Calu3 (cell line): ENCODE measurements around the gene SLC30A7. TPM values are rescaled to one million over a fixed set of nuclear protein-coding genes. Genes with fewer than 3 reads are reported as not detected.

Experiments used
- BruUV-seq: library from RNA; stranded (reverse); fragments of 400-500 nt; replicated peaks from 2 replicates; lab custom pipeline; 2021; lab: Mats Ljungman, UMichigan
- CTCF ChIA-PET: fragments of 300-600 bp; sonication (Branson Sonifier 250); formaldehyde crosslinking; loops from one replicate; lab custom pipeline; 2022; ENCODE audit warnings: antibody characterized with exemption; lab: Charles Lee
- DNase-seq: peaks from one replicate; pipeline ENCODE4 v3.0.0; 2022
- H3K27ac Mint-ChIP-seq: one replicate; pipeline ENCODE4 v1.8.0; 2022; ENCODE audit warnings: mixed read lengths; ENCODE audit not compliant: unreplicated experiment
- H3K27me3 Mint-ChIP-seq: one replicate; pipeline ENCODE4 v1.8.0; 2022; ENCODE audit warnings: mixed read lengths; ENCODE audit not compliant: unreplicated experiment
- H3K36me3 Mint-ChIP-seq: one replicate; pipeline ENCODE4 v1.8.0; 2022; ENCODE audit warnings: mild to moderate bottlenecking, moderate library complexity, mixed read lengths; ENCODE audit not compliant: insufficient read depth, unreplicated experiment
- H3K4me1 Mint-ChIP-seq: one replicate; pipeline ENCODE4 v1.8.0; 2022; ENCODE audit warnings: mild to moderate bottlenecking, low read depth, mixed read lengths; ENCODE audit not compliant: unreplicated experiment
- H3K4me3 Mint-ChIP-seq: one replicate; pipeline ENCODE4 v1.8.0; 2022; ENCODE audit warnings: mild to moderate bottlenecking, low read depth, moderate library complexity, mixed read lengths; ENCODE audit not compliant: unreplicated experiment
- H3K9me3 Mint-ChIP-seq: one replicate; pipeline ENCODE4 v1.8.0; 2022; ENCODE audit warnings: low read depth, mixed read lengths; ENCODE audit not compliant: unreplicated experiment
- intact Hi-C: fragments of 100-400 bp; cut with micrococcal nuclease; formaldehyde crosslinking; loops from one replicate; pipeline ENCODE4 v1.10.0; 2022; ENCODE audit not compliant: unreplicated experiment
- total RNA-seq: library from RNA; stranded (reverse); gene quantifications from 2 replicates; pipeline ENCODE4 v1.2.3, GENCODE V29; 2022
- TF ChIP-seq, protein P1 (sequence below): fragments of 200-600 bp; IDR thresholded peaks from one replicate; pipeline ENCODE4 v1.8.0; 2022; ENCODE audit warnings: antibody characterized with exemption; ENCODE audit not compliant: unreplicated experiment

SLC30A7 gene
- total RNA-seq, 1 experiment from 2014 or later = 38.2 TPM

DNA sequence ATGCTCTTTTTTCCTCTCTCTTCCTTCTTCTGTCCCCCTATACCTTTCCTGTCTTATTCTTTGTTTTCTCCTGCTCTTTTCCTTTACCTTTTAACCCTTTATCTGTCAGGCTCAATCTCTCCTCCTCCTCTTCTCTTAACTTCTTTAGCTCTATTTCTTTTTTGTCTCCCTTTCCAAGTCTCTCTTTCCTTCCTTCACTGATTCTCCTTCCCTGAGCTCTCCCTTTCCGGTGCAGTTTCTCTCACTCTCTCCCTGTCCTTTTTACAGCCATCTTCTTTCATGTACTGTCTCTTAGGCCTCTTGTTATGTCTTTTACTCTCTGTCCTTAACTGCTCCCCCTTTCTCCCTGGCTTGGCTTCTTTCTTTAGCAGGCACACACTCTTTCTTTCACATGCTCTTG is 12.0 kb downstream of the SLC30A7 start:
- no peak overlapping the region for H3K4me3 Mint-ChIP-seq
- CTCF ChIA-PET = interaction anchor here (0.7 kb wide), 1 partner anchor 1075 kb away, joined by 3 read pairs; no protein-coding TSS in a partner anchor

DNA sequence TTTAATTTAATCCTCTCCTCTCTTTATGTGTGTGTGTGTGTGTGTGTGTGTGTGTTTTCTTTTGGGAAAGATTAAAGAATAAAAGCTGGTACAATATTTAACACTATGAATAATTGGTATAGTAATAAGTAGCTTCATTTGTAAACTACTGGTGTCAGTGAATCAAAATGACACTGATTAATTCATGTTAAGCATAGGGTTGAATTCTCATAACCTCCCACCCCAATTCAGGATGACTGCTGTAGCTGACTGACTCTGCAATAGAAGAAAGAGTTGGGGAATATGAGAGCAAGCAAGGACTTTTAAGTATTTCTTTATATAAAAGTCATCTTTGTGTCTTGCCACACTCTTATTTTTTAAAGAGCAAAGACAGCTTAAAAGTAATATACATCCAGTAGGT is 13.1 kb downstream of the SLC30A7 start:
- CTCF ChIA-PET = no interaction called here
- BruUV-seq = no TSS peak
- intact Hi-C loops = no loop called here
- DNase-seq = no peak
- Mint-ChIP-seq H3K9me3 (peaks cover 5% of the 10 kb centered on the region), H3K36me3 (peaks cover 20% of the 10 kb centered on the region), H3K27me3 (no peaks in the 10 kb centered on the region), H3K27ac (no peak overlapping the region), H3K4me1 (no peaks in the 10 kb centered on the region), H3K4me3 (no peak overlapping the region)
- TF ChIP-seq, protein P1, sequence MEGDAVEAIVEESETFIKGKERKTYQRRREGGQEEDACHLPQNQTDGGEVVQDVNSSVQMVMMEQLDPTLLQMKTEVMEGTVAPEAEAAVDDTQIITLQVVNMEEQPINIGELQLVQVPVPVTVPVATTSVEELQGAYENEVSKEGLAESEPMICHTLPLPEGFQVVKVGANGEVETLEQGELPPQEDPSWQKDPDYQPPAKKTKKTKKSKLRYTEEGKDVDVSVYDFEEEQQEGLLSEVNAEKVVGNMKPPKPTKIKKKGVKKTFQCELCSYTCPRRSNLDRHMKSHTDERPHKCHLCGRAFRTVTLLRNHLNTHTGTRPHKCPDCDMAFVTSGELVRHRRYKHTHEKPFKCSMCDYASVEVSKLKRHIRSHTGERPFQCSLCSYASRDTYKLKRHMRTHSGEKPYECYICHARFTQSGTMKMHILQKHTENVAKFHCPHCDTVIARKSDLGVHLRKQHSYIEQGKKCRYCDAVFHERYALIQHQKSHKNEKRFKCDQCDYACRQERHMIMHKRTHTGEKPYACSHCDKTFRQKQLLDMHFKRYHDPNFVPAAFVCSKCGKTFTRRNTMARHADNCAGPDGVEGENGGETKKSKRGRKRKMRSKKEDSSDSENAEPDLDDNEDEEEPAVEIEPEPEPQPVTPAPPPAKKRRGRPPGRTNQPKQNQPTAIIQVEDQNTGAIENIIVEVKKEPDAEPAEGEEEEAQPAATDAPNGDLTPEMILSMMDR = no peak

More for the DNA sequence above, 12.0 kb downstream of the SLC30A7 start:
- Mint-ChIP-seq H3K27ac (no peak overlapping the region), H3K36me3 (peaks cover 16% of the 10 kb centered on the region), H3K9me3 (peaks cover 5% of the 10 kb centered on the region), H3K4me1 (no peaks in the 10 kb centered on the region), H3K27me3 (no peaks in the 10 kb centered on the region)
- TF ChIP-seq, protein P1 = no peak
- no peak for DNase-seq
- intact Hi-C loops = no loop called here
- BruUV-seq = no TSS peak

- no TSS peak for BruUV-seq
- CTCF ChIA-PET = no interaction called here
- Mint-ChIP-seq H3K36me3 (peaks cover 26% of the 10 kb centered on the region), H3K4me1 (peaks cover 8% of the 10 kb centered on the region), H3K27ac (no peak overlapping the region), H3K27me3 (no peaks in the 10 kb centered on the region), H3K9me3 (no peaks in the 10 kb centered on the region), H3K4me3 (no peak overlapping the region)
- TF ChIP-seq, protein P1 = no peak
- intact Hi-C loops = no loop called here
- DNase-seq = no peak
These were observed 16.1 kb downstream of the SLC30A7 start for GRCh38 chr1:100912019-100912418.

- Mint-ChIP-seq H3K27ac (no peak overlapping the region), H3K36me3 (peaks cover 24% of the 10 kb centered on the region), H3K4me3 (no peak overlapping the region), H3K4me1 (no peaks in the 10 kb centered on the region), H3K9me3 (no peaks in the 10 kb centered on the region), H3K27me3 (no peaks in the 10 kb centered on the region)
- TF ChIP-seq, protein P1 = no peak
- intact Hi-C loops = loop anchor here (1.0 to 10.0 kb wide), 4 partner anchors 104 to 436 kb away; partner anchors contain the start of gene DPH5
- peak; percentile 9 for DNase-seq
- CTCF ChIA-PET = no interaction called here
- no TSS peak for BruUV-seq
These were observed 25.3 kb downstream of the SLC30A7 start for GRCh38 chr1:100921110-100921706.
